ENCODE results near the gene BBS9.
"Not testable (repeated sequence)": the region's sequence is repeated elsewhere in the genome, so short reads cannot be mapped to it uniquely, and the experiment has no call there.

BBS9 gene

GRCh38 chr7:33300131-33300530, 170.8 kb downstream of the BBS9 start:
- Histone ChIP-seq H3K4me1 (ENCODE audit: low read length) (no peaks in the 10 kb centered on the region), H3K27ac (ENCODE audit: low read length) (no peak overlapping the region), H3K9me2 (replicated peaks; ENCODE audit: insufficient read depth, low read length) (no peaks in the 10 kb centered on the region), H3F3A (ENCODE audit: insufficient read depth, low read length) (no peaks in the 10 kb centered on the region), H3K79me2 (ENCODE audit: low read length) (no peaks in the 10 kb centered on the region), H4K20me1 (ENCODE audit: insufficient read depth, low read length) (no peaks in the 10 kb centered on the region), H3K9ac (ENCODE audit: low read length) (no peak overlapping the region), H3K4me2 (ENCODE audit: low read depth, low read length) (no peak overlapping the region), H3K9me3 (replicated peaks; ENCODE audit: insufficient read depth, low read length) (no peaks in the 10 kb centered on the region), H2AFZ (ENCODE audit: low read length) (no peak overlapping the region), H3K4me3 (ENCODE audit: low read length) (no peak overlapping the region), H3K36me3 (replicated peaks; ENCODE audit: insufficient read depth, low read length) (no peaks in the 10 kb centered on the region), H3K27me3 (replicated peaks; ENCODE audit: insufficient read depth, low read length) (no peaks in the 10 kb centered on the region)
- TF ChIP-seq EZH2phosphoT487 (IDR thresholded peaks at IDR 0.05; ENCODE audit: low read length) (no peak), EZH2 (optimal IDR thresholded peaks at IDR 0.05; ENCODE audit: low read depth, low read length) (no peak), CTCF (IDR thresholded peaks at IDR 0.05; ENCODE audit: low read length) (no peak)
- DNase-seq, result no peak

GRCh38 chr7:33300742-33301141, 171.4 kb downstream of the BBS9 start:
- Histone ChIP-seq H3K4me2 (ENCODE audit: low read depth, low read length) (no peak overlapping the region), H3K4me1 (ENCODE audit: low read length) (no peaks in the 10 kb centered on the region), H3K27me3 (replicated peaks; ENCODE audit: insufficient read depth, low read length) (no peaks in the 10 kb centered on the region), H4K20me1 (ENCODE audit: insufficient read depth, low read length) (no peaks in the 10 kb centered on the region), H3K4me3 (ENCODE audit: low read length) (no peak overlapping the region), H3K27ac (ENCODE audit: low read length) (no peak overlapping the region), H3K36me3 (replicated peaks; ENCODE audit: insufficient read depth, low read length) (no peaks in the 10 kb centered on the region), H3F3A (ENCODE audit: insufficient read depth, low read length) (no peaks in the 10 kb centered on the region), H2AFZ (ENCODE audit: low read length) (no peak overlapping the region), H3K9me2 (replicated peaks; ENCODE audit: insufficient read depth, low read length) (no peaks in the 10 kb centered on the region), H3K79me2 (ENCODE audit: low read length) (no peaks in the 10 kb centered on the region), H3K9me3 (replicated peaks; ENCODE audit: insufficient read depth, low read length) (no peaks in the 10 kb centered on the region), H3K9ac (ENCODE audit: low read length) (no peak overlapping the region)
- no peak for DNase-seq
- TF ChIP-seq CTCF (IDR thresholded peaks at IDR 0.05; ENCODE audit: low read length) (no peak), EZH2phosphoT487 (IDR thresholded peaks at IDR 0.05; ENCODE audit: low read length) (no peak), EZH2 (optimal IDR thresholded peaks at IDR 0.05; ENCODE audit: low read depth, low read length) (no peak)

- not testable (repeated sequence) for H3F3A ChIP-seq (ENCODE audit: insufficient read depth, low read length); H3K9me2 ChIP-seq (replicated peaks; ENCODE audit: insufficient read depth, low read length); H3K4me3 ChIP-seq (ENCODE audit: low read length); H3K9ac ChIP-seq (ENCODE audit: low read length); H3K27me3 ChIP-seq (replicated peaks; ENCODE audit: insufficient read depth, low read length); H3K4me1 ChIP-seq (ENCODE audit: low read length); H3K27ac ChIP-seq (ENCODE audit: low read length); H3K9me3 ChIP-seq (replicated peaks; ENCODE audit: insufficient read depth, low read length); H3K36me3 ChIP-seq (replicated peaks; ENCODE audit: insufficient read depth, low read length); H3K4me2 ChIP-seq (ENCODE audit: low read depth, low read length); H4K20me1 ChIP-seq (ENCODE audit: insufficient read depth, low read length); DNase-seq; H3K79me2 ChIP-seq (ENCODE audit: low read length); H2AFZ ChIP-seq (ENCODE audit: low read length)
These were observed 174.7 kb downstream of the BBS9 start for GRCh38 chr7:33303978-33304557.

GRCh38 chr7:33307205-33307604, 177.8 kb downstream of the BBS9 start:
- H3K4me1 ChIP-seq (ENCODE audit: low read length), result no peaks in the 10 kb centered on the region
- no peak overlapping the region for H3K4me3 ChIP-seq (ENCODE audit: low read length)
- H3K9ac ChIP-seq (ENCODE audit: low read length), result no peak overlapping the region
- TF ChIP-seq CTCF (IDR thresholded peaks at IDR 0.05; ENCODE audit: low read length), result no peak
- H4K20me1 ChIP-seq (ENCODE audit: insufficient read depth, low read length), result no peaks in the 10 kb centered on the region
- H3K36me3 ChIP-seq (replicated peaks; ENCODE audit: insufficient read depth, low read length), result no peaks in the 10 kb centered on the region
- H3K9me3 ChIP-seq (replicated peaks; ENCODE audit: insufficient read depth, low read length), result no peaks in the 10 kb centered on the region
- H2AFZ ChIP-seq (ENCODE audit: low read length), result no peak overlapping the region
- no peak for DNase-seq
- H3K27ac ChIP-seq (ENCODE audit: low read length), result no peak overlapping the region
- H3F3A ChIP-seq (ENCODE audit: insufficient read depth, low read length), result no peaks in the 10 kb centered on the region
- H3K4me2 ChIP-seq (ENCODE audit: low read depth, low read length), result no peak overlapping the region
- H3K79me2 ChIP-seq (ENCODE audit: low read length), result no peaks in the 10 kb centered on the region
- no peaks in the 10 kb centered on the region for H3K27me3 ChIP-seq (replicated peaks; ENCODE audit: insufficient read depth, low read length)
- H3K9me2 ChIP-seq (replicated peaks; ENCODE audit: insufficient read depth, low read length), result no peaks in the 10 kb centered on the region
